IPS-15b (cell line): ENCODE data around the gene THOC6.

Experiments used
- H3K27me3 ChIP-seq: one replicate; pipeline ENCODE4 v1.6.1; 2013; ENCODE audit warnings: low read length; ENCODE audit not compliant: control insufficient read depth, insufficient read depth
- H3K36me3 ChIP-seq: one replicate; pipeline ENCODE4 v1.6.1; 2013; ENCODE audit warnings: low read length; ENCODE audit not compliant: control insufficient read depth, insufficient read depth
- H3K4me1 ChIP-seq: one replicate; pipeline ENCODE4 v1.6.1; 2013; ENCODE audit warnings: mild to moderate bottlenecking, low read length; ENCODE audit not compliant: control insufficient read depth, insufficient read depth
- H3K4me3 ChIP-seq: one replicate; pipeline ENCODE4 v1.5.1; 2013; ENCODE audit warnings: low read depth, low read length
- H3K9ac ChIP-seq: one replicate; pipeline ENCODE4 v1.6.1; 2013; ENCODE audit warnings: low read depth, mild to moderate bottlenecking, low read length
- H3K9me3 ChIP-seq: one replicate; pipeline ENCODE4 v1.6.1; 2013; ENCODE audit warnings: mild to moderate bottlenecking, low read length; ENCODE audit not compliant: control insufficient read depth, insufficient read depth

THOC6 gene

DNA sequence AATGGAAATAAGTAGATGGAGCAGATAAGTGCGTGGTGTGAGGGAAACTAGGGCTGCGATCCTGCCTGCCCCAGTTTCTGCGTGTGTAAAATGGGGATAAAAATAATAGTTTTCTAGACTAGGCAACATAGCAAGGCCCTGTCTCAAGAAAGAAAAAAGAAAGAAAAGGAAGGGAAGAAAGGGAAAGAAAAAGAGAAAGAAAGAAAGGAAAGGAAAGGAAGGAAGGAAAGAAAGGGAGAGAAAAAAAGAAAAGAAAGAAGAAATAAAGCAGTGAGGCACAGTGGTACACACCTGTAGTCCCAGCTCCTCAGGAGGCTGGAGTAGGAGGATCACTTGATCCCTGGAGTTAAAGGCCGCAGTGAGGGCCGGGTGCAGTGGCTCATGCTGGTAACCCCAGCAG lies 41.4 kb upstream of the THOC6 start:
- no peak overlapping the region for H3K9ac ChIP-seq
- H3K27me3 ChIP-seq: no peaks in the 10 kb centered on the region
- H3K4me3 ChIP-seq: no peak overlapping the region
- peaks cover 10% of the 10 kb centered on the region for H3K36me3 ChIP-seq
- peaks cover 14% of the 10 kb centered on the region for H3K4me1 ChIP-seq
- no peaks in the 10 kb centered on the region for H3K9me3 ChIP-seq

GRCh38 chr16:2983706-2984136 lies 40.1 kb upstream of the THOC6 start:
- Histone ChIP-seq H3K4me1 (peaks cover 14% of the 10 kb centered on the region), H3K9me3 (no peaks in the 10 kb centered on the region), H3K4me3 (no peak overlapping the region), H3K9ac (no peak overlapping the region), H3K36me3 (peaks cover 4% of the 10 kb centered on the region), H3K27me3 (no peaks in the 10 kb centered on the region)

DNA sequence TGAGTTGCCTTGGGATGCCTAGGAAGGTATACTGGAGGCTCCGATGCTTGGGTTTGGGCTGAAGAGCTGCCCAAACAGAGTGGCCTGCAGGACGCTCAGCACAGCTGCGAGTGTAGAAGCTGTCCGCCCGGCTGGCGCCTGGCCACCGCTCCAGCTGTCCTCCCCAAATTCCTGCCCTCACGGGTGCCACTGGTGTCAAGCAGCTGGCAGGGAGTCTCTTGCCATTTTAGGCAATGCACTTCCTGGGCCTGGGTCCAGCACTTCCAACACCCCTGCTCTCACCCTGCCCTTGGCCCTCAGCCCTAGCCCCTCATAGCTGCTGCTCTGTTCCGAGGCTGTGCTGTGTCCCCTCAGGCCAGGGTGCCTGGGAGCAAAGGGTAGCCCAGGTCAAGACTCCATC lies 38.4 kb upstream of the THOC6 start:
- Histone ChIP-seq H3K9ac (no peak overlapping the region), H3K27me3 (no peaks in the 10 kb centered on the region), H3K9me3 (no peaks in the 10 kb centered on the region), H3K36me3 (no peaks in the 10 kb centered on the region), H3K4me3 (no peak overlapping the region), H3K4me1 (peaks cover 17% of the 10 kb centered on the region)

DNA sequence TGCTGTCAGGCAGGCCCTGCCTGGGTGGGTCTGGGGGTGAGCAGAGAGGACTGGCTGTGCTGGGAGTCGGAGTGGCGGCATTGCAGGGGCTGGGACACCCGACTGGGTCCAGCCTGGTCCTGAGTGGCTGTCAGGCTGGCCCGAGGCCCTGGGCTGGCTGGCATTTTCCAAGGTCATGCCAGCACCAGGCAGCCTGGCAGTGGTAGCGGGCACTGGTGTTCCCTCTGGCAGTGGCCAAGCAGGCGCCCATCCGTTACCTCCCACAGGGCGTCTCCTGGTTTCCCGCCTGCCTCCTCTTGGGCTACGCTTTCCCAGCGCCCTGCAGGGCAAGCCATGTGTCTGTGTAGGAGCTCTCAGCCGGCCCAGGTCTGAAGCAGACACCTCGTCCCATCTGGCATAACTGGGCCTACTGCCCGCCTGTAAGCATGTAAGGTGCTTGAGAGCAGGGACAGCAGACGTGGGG lies 37.9 kb upstream of the THOC6 start:
- Histone ChIP-seq H3K4me3 (no peak overlapping the region), H3K36me3 (no peaks in the 10 kb centered on the region), H3K9me3 (no peaks in the 10 kb centered on the region), H3K27me3 (no peaks in the 10 kb centered on the region), H3K9ac (no peak overlapping the region), H3K4me1 (peaks cover 21% of the 10 kb centered on the region)

- Histone ChIP-seq H3K4me3 (no peak overlapping the region), H3K9me3 (no peaks in the 10 kb centered on the region), H3K4me1 (peaks cover 19% of the 10 kb centered on the region), H3K27me3 (no peaks in the 10 kb centered on the region), H3K9ac (no peak overlapping the region), H3K36me3 (no peaks in the 10 kb centered on the region)
Measured at GRCh38 chr16:2986623-2987188, 37.1 kb upstream of the THOC6 start.

- Histone ChIP-seq H3K9me3 (no peaks in the 10 kb centered on the region), H3K27me3 (no peaks in the 10 kb centered on the region), H3K9ac (no peak overlapping the region), H3K4me1 (peaks cover 16% of the 10 kb centered on the region), H3K4me3 (no peak overlapping the region), H3K36me3 (no peaks in the 10 kb centered on the region)
Measured at GRCh38 chr16:2987286-2987685, 36.5 kb upstream of the THOC6 start.

- H3K4me1 ChIP-seq: peaks cover 12% of the 10 kb centered on the region
- no peaks in the 10 kb centered on the region for H3K36me3 ChIP-seq
- no peaks in the 10 kb centered on the region for H3K27me3 ChIP-seq
- no peak overlapping the region for H3K4me3 ChIP-seq
- H3K9ac ChIP-seq: no peak overlapping the region
- no peaks in the 10 kb centered on the region for H3K9me3 ChIP-seq
Measured at GRCh38 chr16:2987833-2988232, 36.0 kb upstream of the THOC6 start.

- no peaks in the 10 kb centered on the region for H3K27me3 ChIP-seq
- peaks cover 9% of the 10 kb centered on the region for H3K4me1 ChIP-seq
- H3K36me3 ChIP-seq: no peaks in the 10 kb centered on the region
- H3K9me3 ChIP-seq: no peaks in the 10 kb centered on the region
- H3K4me3 ChIP-seq: no peak overlapping the region
- H3K9ac ChIP-seq: no peak overlapping the region
Measured at GRCh38 chr16:2988590-2989099, 35.2 kb upstream of the THOC6 start.

DNA sequence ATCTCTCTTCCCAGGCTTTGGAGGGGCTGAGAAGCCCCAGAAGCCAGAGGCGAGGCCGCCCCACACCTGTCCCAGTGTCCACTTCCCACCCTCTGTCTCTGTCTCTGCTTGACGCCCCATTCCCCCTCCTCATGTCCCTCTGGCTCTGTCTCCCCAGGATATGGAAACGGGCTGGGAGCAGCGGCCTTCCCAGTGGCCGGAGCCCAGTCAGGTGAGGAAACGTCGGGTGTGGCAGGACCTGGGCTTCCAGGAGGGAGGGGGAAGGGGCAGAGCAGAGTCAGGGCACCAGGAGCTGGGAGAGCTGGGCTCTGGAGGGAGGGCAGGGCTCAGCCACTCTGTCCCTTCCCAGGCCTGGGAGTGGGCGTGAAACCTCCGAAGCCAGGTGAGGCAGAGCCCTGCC lies 32.9 kb upstream of the THOC6 start:
- no peaks in the 10 kb centered on the region for H3K9me3 ChIP-seq
- no peaks in the 10 kb centered on the region for H3K27me3 ChIP-seq
- H3K9ac ChIP-seq: no peak overlapping the region
- H3K4me1 ChIP-seq: peaks cover 7% of the 10 kb centered on the region
- H3K4me3 ChIP-seq: no peak overlapping the region
- H3K36me3 ChIP-seq: no peaks in the 10 kb centered on the region

- Histone ChIP-seq H3K27me3 (no peaks in the 10 kb centered on the region), H3K9ac (no peak overlapping the region), H3K4me1 (peaks cover 7% of the 10 kb centered on the region), H3K36me3 (no peaks in the 10 kb centered on the region), H3K4me3 (no peak overlapping the region), H3K9me3 (no peaks in the 10 kb centered on the region)
Measured at GRCh38 chr16:2991566-2992261, 32.1 kb upstream of the THOC6 start.

DNA sequence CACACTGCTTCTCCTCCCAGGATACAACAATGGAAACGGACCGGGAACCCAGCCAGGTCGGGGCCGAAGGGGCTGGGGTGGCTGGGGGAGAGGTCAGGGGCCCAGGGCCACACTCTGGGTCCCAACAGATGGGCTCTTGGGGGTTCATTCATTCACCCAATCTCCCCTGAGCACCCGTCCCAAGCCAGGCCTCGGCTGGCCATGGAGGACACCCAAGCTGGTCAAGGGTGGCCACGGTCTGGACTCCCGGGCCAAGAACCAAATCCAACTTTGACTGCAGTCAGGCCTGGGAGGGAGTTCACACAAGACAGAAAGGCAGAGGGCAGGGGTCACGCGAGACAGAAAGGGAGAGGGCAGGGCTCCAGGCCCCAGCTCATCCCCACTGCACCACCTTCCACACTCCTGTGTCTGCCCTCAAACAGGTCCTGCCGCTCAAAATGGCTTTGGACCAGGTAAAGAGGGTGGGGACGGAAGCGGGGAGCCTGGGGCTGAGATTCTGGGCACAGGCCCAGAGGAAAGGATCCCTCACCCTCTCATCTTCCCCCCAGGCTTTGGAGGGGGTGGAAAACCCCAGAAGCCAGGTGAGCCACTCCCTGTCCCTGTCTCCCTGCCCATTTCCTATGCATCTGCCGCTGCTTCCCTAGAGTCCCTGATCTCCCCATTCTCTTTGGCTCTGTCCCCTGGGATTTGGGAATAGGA lies 31.3 kb upstream of the THOC6 start:
- Histone ChIP-seq H3K9ac (no peak overlapping the region), H3K4me3 (no peak overlapping the region), H3K36me3 (no peaks in the 10 kb centered on the region), H3K9me3 (no peaks in the 10 kb centered on the region), H3K4me1 (peaks cover 7% of the 10 kb centered on the region), H3K27me3 (no peaks in the 10 kb centered on the region)

GRCh38 chr16:2996298-2996697 lies 27.5 kb upstream of the THOC6 start:
- Histone ChIP-seq H3K9ac (no peak overlapping the region), H3K9me3 (no peaks in the 10 kb centered on the region), H3K27me3 (no peaks in the 10 kb centered on the region), H3K4me3 (no peak overlapping the region), H3K4me1 (peaks cover 3% of the 10 kb centered on the region), H3K36me3 (no peaks in the 10 kb centered on the region)
